GM21528 (cell line): ENCODE data around the gene NKX2-4.
"Not testable (repeated sequence)": the region's sequence is repeated elsewhere in the genome, so short reads cannot be mapped to it uniquely, and the experiment has no call there.

ENCODE experiments used
- ATAC-seq: cut with Tn5 transposase; IDR thresholded peaks from one replicate; pipeline ENCODE4 v1.9.1; 2021; ENCODE audit warnings: mild to moderate bottlenecking, moderate library complexity; ENCODE audit not compliant: unreplicated experiment, low FRiP score

NKX2-4 gene

DNA sequence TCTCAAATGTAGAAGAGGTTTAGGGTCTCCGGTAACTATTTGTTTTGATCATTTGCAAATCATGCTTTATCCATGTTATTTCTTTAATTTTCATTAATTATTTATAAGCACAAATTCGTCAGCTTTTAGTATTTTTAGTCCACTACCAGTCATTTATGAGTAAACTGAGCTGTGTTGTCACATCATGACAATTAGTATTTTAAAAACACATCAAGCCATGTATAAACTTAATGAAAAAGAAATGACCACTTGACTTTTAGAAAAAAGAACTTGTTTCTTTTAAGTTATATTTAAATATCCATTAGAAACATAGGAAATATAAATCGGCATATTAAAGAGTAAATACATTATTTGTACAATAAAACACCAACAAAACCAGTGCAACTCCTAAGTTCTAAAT lies 2.8 kb downstream of the NKX2-4 start:
- ATAC-seq, result no peak

DNA sequence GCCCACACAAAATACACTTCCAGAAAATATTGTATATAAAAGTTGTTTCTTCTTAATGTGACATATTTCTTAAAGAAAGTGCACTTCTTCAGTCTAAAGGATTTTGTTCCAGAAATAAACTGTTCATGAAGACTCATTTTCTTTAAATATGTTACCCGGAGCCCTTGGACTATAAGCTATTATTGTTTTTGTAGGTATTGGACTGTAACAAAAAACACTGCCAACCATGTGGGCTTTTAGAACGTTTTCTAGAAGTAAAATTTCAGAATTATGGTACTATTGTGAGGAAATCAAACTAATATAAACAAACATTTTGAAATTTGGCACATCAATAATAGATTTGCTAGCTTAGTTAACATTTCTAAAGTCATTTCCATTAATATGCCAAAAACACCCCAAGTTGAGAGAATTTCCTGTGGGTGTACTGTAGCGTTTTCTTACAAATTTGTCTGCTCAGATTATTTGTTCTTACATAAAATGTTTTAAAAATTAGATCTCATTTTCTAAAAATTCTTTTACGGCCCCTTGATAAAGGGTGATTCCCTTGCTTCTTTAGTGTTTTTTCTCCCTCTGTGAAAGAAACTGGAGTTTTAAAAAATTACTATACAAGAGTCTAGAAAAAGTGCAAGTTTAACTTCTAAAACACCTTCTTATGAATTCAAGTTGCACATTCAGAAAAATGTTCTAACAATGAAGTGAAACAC lies 3.4 kb downstream of the NKX2-4 start:
- no peak for ATAC-seq

DNA sequence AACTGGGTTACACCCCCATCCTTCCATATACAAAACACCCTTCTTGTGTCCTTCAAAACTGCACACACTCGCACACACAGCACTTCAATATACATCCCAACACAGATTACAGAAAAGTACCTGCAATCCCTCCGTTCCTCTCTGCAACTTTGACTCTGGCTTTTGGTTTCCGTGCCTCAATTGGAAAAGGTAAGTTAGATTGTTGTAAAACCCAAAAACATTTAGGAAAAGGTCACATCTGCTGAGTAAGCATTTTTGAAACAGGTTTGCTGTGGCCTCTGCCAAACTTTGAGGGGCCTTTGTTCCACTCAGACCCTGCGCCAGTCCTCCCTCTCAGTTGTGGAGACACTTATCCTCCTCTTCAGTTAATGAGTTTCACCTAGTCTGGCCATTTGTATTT lies 4.2 kb downstream of the NKX2-4 start:
- ATAC-seq, result no peak

GRCh38 chr20:21391972-21392352 lies 5.4 kb downstream of the NKX2-4 start:
- ATAC-seq, result no peak

DNA sequence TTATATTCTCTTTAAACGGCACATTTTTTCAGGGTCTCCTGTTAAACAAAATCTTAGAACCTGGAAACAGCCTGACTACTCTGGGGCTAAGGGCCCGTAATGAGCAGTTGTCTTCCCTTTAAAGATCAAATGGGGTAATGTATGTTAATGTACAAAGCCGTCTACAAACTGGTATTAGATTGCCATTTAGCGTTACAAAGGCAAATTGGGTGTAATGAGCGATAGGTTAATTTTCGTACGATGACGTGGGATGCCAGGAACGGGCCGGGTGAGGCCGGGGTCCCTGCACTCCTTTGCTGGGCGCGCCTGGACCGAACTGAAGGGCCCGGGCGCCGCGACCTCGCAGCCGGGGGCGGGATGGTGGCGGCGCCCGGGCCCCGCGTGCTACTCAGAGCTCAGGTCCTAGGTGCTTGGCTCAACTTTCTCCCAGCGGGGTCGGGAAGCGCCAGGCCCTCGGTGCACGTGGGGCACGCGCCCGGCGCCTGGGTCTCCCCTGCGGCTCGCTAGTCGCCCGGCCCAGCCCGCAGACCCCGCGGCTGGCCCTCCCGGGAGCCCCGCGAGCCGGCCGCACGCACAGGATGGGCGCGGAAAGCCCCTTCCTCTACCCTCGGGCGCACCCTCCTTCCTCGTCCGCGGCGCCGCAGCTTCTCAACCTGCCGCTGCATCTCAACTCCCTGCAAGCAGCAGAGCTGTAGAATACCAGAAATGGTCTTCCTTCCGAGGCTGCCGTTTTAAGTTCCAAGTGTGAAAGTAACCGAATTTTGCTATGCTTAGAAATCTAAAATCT lies 5.9 kb downstream of the NKX2-4 start:
- no peak for ATAC-seq

GRCh38 chr20:21390768-21391167 lies 6.6 kb downstream of the NKX2-4 start:
- ATAC-seq, result no peak

DNA sequence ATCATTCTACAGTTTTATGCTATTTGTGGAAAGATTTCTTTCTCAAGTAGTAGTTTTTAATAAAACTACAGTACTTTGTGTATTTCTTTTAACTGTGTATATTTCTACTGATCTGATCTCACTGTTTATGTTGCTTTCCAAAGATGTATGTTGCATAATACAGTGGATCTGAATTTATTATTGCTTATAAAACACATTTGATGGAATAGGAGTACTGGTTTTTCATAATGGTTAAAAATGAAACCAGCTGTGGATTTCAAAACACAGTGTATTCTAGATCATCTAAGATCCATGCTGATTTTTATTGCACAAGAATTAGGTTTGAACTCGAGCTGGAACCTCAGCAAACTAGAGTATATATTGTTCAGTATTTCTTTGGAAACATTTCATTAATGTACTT lies 8.0 kb downstream of the NKX2-4 start:
- ATAC-seq, result no peak

DNA sequence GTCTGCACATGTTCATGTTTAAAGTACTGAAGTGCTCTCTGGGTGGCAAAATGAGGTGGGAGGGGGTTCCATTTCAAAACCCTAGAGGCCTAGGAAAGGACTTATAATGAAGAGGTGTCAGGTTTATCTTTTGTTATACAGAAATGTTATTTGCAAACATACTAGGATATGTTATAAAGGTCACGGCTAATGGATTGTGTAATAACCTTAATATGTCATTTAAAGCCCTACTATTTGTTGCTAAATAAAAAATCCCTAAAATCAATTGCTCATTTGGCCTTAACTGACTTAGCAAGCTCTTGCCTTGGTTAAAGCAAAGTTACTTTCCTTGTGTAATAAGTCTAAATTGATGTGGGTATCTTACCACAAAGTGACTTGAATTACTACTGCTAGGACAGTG lies 8.8 kb downstream of the NKX2-4 start:
- ATAC-seq, result no peak

- no peak for ATAC-seq
Observed at GRCh38 chr20:21387528-21387927, 9.8 kb downstream of the NKX2-4 start.

- no peak for ATAC-seq
Observed at GRCh38 chr20:21386111-21386510, 11.2 kb downstream of the NKX2-4 start.

GRCh38 chr20:21384308-21384892 lies 12.9 kb downstream of the NKX2-4 start:
- ATAC-seq, result no peak

DNA sequence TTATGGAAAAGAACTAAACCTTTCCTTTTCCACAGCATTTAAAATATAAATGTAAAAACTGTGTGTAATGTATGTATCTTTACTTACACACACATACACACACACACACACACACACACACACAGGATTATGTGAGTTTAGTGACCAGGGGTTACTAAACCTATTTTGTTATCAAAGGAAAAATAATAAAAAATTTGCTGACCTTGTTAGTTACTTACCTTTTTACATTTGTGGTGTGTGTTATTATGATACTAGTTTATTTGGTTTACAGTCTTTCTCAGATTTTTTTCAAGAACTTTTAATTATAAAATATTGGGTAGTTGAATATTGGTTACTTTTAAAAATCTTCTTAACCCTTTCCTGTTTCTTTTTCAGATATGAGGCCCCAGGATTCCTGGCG lies 15.7 kb downstream of the NKX2-4 start:
- no peak for ATAC-seq

GRCh38 chr20:21380711-21381110 lies 16.6 kb downstream of the NKX2-4 start:
- ATAC-seq, result no peak

GRCh38 chr20:21378259-21378658 lies 19.1 kb downstream of the NKX2-4 start:
- ATAC-seq, result no peak

- no peak for ATAC-seq
Observed at GRCh38 chr20:21377701-21378100, 19.6 kb downstream of the NKX2-4 start.

- no peak for ATAC-seq
Observed at GRCh38 chr20:21376626-21377025, 20.7 kb downstream of the NKX2-4 start.

- no peak for ATAC-seq
Observed at GRCh38 chr20:21373436-21373835, 23.9 kb downstream of the NKX2-4 start.

GRCh38 chr20:21372016-21372415 lies 25.3 kb downstream of the NKX2-4 start:
- no peak for ATAC-seq

- no peak for ATAC-seq
Observed at GRCh38 chr20:21371193-21371592, 26.1 kb downstream of the NKX2-4 start.

- ATAC-seq, result no peak
Observed at GRCh38 chr20:21368791-21369190, 28.5 kb downstream of the NKX2-4 start.

DNA sequence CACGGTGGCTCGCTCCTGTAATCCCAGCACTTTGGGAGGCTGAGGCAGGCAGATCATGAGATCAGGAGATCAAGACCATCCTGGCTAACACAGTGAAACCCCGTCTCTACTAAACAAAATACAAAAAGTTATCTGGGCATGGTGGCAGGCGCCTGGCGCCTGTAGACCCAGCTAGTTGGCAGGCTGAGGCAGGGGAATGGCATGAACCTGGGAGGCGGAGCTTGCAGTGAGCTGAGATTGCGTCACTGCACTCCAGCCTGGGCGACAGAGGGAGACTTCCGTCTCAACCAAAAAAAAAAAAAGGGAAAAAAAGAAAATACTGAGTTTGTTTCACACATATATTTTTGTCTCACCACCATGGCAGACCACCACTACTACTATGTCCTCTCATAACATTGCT lies 31.1 kb downstream of the NKX2-4 start:
- not testable (repeated sequence) for ATAC-seq

DNA sequence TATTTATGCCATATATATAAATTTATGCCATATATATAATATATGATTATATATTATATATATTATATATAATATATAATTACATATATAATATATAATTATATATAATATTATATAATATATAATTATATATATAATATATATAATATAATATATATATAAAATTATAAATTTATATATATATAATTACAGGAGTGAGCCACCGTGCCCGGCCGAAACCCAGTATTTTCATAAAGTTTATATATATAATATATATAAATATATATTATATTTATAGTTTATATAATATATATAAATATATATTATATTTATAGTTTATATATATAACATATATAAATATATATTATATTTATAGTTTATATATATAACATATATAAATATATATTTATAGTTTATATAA lies 31.6 kb downstream of the NKX2-4 start:
- no peak for ATAC-seq
